HuH-7.5 (cell line): ENCODE results near the gene PRKN.

Source experiments
- DNase-seq: peaks from one replicate; pipeline ENCODE4 v3.0.0; 2011; ENCODE audit warnings: low spot score

PRKN gene

DNA sequence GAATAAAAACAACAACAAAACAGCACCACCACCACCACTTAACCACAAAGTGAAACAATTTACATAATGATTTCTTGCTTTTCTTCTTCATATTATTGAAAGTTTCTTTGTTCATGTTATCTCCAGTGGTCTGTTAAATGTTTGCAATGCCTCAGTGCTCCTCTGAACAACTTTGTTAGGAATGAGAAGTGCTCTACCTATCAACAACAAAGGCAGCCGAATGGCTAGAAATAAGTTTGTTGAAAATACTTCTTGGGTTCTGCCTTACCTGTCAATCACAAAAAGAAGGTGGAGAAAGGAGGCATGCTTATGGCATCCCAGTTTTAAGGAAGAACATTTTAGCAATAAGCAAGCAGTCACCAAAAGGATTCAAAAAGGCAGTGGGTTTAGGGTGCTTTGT is 490.2 kb downstream of the PRKN start:
- DNase-seq: no peak

GRCh38 chr6:162234631-162235030 is 492.9 kb downstream of the PRKN start:
- no peak for DNase-seq

- DNase-seq: no peak
These were observed 497.3 kb downstream of the PRKN start for GRCh38 chr6:162230147-162230752.

- DNase-seq: no peak
These were observed 498.5 kb downstream of the PRKN start for GRCh38 chr6:162229093-162229492.

GRCh38 chr6:162226803-162227202 is 500.8 kb downstream of the PRKN start:
- DNase-seq: no peak

DNA sequence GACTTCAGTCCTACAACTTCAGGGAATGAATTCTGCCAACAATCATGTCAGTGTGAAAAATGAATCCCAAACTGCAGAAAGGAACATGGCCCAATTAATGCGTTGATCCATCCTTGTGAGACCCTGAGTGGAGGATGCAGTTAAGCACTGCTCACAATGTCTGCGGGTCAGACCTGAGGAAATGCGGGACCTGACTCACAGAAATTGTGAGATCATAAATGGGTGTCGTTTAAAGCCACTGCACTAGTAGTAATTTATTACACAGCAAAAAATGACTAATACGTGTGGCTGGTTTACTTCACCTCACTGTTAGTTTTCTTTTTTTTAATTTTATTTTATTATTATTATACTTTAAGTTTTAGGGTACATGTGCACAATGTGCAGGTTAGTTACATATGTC is 505.0 kb downstream of the PRKN start:
- no peak for DNase-seq

GRCh38 chr6:162220876-162221275 is 506.7 kb downstream of the PRKN start:
- DNase-seq: no peak

DNA sequence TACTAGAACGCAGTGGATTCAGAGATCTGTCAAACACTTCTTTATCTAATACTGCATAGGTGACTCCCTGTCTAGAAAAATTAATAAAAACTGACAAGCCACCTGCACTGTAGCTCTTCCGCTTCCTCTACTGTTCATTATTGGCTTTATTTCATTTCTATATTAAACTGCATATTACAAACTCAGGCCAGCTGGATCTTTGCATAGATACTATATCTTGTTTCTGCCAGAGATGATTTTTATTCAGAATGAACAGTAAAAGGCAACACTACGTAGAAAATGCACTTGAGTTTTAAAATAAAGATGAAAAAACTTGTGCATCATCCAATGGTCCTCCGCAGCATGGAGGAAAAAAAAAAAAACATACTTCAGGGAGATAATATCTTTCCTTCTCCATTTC is 508.3 kb downstream of the PRKN start:
- no peak for DNase-seq

DNA sequence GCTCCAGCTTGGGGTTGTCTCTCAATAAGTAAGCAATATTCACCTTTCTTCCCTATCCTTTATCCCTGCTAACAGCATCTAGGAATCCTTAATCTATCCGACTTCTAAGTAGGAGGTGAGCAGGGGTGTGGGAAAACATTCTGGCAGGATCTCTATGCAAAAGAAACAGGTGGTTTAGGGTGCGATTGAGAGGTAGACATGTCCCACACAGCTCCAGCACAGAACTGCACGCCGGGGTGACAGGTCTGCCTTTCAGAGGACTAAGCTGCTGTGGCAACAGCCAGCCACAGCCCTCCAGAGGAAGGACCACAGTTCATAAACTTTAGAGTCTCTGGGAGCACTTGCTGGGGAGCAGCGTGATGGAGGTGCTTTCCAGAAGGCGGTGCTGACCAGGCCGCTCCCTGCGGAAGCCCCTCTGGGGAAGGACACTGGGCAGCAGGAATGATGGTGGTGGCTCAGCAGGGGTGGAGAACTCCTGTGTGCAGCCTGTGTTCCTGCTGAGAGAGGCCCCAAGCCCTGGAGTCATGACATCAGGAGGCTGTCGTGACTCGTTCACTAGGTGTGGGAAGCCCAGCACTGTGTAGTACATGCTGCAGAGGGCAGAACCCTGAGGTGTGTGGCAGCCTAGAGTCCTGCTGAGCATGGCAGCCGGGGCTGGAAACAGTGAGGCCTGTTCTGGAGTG is 509.6 kb downstream of the PRKN start:
- no peak for DNase-seq

DNA sequence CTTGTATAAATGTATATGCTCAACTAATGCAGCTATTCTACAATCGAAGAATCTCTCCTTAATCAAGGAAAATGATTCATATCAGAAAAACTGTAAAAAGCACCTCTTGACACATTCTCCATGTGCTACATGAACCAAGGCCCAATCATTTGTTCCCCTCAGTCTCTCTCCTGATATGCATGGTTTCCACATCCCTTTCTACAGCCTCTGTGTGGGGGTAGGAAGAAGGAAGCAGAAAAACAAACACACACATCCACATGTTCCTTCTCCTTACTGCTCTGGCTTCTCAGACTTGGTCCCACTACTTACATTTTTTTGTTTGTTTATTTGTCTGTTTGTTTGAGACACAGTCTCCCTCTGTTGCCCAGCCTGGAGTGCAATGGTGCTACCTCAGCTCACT is 510.5 kb downstream of the PRKN start:
- DNase-seq: no peak

DNA sequence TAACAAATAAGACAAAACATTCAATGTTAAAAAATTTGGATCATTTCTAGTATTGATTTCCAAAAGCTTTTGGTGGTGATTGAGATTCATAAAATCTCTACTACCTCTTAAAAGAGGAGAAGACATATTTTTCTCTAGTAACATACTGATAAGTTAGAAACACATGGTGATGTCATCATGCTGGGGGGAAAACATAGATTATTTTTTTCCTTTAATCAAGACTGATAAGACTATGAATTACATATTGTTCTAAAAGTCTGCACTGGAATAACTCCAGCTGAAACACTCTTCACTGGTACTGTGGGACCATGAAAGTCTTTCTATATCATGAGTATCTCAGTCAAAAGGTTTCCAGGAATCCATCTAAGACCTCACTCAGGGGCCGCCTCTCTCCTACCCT is 515.8 kb downstream of the PRKN start:
- DNase-seq: no peak

GRCh38 chr6:162211022-162211421 is 516.5 kb downstream of the PRKN start:
- DNase-seq: no peak

DNA sequence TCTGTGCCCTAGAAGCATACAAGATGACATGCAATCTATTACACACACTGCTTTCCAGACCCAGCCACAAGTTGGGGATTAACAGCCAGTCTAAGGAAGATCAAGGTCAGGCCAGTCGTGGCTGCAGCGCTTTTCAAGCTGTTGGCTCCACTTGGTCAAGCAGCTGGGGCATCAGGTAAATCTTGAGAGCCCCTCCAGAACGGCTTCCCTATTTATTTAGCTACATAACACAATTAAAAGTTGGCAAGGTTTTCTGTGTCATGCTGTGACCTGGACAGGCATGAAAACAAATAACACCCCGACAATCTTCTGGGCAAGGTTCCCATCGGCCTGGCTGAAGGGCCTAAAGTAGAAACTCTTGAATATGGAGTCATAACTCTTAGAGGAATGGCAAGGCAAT is 524.3 kb downstream of the PRKN start:
- DNase-seq: no peak

DNA sequence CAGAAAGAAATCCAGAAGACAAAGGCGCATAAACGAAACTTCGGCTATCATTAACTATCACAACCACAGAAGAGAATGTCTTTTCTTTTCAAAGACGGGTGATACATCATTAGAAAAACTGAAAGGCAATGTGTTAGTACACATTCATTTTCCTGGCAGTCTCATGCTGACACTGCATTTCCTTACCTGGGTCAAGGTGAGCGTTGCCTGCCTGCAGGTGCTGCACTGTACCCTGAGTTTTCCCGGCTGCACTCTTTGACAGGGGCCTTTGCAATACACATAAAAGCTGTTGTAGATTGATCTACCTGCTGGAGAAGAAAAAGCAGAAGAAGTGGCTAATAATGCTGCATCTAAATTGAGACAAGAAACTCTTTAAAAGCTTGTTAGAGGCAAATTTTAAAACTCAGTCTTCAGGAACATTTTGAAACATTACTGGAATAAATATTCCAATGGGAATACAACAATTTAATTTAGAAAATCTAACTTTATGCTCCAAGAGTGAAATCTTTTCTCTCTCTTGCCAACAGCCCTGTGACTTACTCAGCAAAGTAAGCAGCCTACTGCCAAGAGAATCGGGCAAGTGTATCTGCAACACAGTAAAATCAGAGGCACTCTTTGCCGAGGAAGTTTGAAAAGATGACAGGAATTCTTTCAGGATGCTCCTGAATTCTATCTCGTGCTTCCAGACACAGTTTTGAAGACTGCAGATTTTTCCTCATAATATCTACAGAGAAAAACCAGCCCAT is 526.4 kb downstream of the PRKN start:
- no peak for DNase-seq

- no peak for DNase-seq
These were observed 527.5 kb downstream of the PRKN start for GRCh38 chr6:162200041-162200440.

DNA sequence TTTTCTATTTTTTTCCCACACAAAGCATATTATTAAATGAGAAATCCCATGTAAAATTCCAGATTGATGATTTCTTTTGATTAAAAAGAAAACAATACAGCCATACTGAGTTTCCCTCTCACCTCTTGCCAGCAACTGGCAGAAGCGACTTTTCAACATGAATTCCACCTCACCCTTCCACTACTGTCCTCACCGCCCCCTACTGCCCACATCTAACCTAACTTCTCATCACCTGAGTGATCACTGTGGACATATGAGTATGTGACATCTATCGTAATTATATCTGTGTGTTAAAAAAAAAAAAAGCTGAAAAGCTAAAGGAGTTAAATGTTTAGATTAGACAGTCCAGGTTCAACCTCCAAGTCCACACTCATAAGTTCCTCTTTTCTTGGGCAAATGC is 528.6 kb downstream of the PRKN start:
- DNase-seq: no peak

DNA sequence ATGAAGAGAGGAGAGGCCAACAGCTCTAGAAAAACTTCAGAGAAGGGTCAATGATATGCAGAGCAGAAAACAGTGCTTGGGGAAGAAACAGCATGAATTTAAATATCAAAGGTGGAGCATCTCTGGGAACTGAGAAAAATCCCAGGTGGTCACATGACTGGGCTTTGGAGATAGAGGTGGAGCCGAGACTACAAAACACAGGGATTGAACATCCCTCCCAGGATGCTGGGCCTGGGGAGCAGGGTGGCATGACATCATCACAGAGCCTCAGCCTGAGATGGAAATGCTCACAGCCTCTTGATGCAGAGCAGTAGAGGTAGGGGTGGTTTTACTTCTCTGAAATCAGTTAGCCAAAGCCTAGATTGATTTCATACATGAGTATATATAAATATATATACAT is 529.5 kb downstream of the PRKN start:
- DNase-seq: no peak

GRCh38 chr6:162195441-162195840 is 532.1 kb downstream of the PRKN start:
- no peak for DNase-seq

DNA sequence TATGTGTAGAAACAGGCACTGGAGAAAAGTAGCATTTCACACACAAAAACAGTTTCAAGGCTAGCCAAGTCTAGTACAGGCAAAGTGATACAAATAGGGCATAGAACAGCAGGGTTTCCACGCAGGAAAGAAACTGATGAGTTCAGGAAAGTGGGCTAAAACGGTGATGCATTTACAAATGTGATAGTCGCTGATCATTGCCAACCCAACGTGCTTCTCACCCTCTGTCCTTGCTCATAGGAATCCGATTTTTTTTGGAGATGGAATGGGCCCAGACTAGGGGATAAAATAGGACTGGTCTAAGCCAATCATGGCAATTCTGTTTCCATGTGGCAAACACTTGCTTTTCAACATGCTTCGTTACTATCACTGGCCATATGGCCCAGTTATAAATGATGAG is 536.6 kb downstream of the PRKN start:
- DNase-seq: no peak

GRCh38 chr6:162187168-162187935 is 540.2 kb downstream of the PRKN start:
- no peak for DNase-seq

GRCh38 chr6:162184465-162184864 is 543.1 kb downstream of the PRKN start:
- DNase-seq: no peak

- no peak for DNase-seq
These were observed 545.7 kb downstream of the PRKN start for GRCh38 chr6:162181741-162182401.
